Stimulated activated CD4-positive, alpha-beta T cell treated with anti-CD3 and anti-CD28 coated beads, Interleukin-4, amount 100 ng/mL, for 24 hours (primary cell): ENCODE measurements around the gene THSD7B.

Experiments used
- DNase-seq: peaks from one replicate; pipeline ENCODE4 v3.0.0-alpha.2; 2020

Gene THSD7B

GRCh38 chr2:137208431-137208891, 443.1 kb downstream of the THSD7B start:
- no peak for DNase-seq

GRCh38 chr2:137210039-137210438, 444.7 kb downstream of the THSD7B start:
- DNase-seq: no peak

DNA sequence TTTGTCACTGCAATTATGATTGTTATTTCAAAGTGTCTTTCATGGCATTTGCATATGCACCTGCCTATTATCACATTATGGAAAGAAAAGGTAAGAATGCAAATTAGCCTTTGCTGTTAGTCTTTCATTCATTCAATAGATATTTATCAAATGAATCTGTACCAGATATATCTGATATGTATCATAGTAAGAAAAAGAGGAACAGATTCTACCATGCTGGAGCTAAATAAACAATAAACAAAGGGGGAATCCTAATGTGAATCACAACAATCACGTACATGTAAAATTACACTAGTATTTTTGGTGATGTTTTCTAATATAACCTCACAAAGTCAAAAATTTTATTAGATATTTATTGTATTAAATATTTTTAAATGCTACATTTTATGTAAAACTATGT, 446.4 kb downstream of the THSD7B start:
- DNase-seq: no peak

DNA sequence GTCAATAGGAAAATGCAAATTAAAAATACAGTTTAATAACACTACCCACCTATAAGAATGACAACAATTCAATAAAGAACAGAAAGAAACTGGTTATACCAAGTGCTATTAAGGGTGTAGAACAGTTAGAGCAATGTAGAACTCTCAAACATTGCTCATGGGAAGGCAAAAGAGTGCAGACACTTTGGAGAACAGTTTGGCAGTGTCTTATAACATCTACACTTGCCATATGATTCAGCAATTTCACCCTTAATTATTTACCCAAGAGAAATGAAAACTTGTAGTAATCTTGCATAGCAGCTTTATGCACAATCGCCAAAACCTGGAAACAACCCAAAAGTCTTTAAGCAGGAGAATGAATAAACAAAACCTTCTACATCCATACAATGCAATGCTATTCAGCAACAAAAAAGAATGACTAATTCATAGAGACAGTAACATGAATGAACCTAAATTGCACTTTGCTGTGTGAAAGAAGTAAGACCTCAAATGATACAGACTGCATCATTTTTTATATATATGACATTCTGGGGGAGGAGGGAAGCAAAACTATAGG, 455.2 kb downstream of the THSD7B start:
- DNase-seq: no peak

- DNase-seq: no peak
Measured at GRCh38 chr2:137221797-137222492, 456.6 kb downstream of the THSD7B start.

GRCh38 chr2:137223722-137224121, 458.4 kb downstream of the THSD7B start:
- no peak for DNase-seq

GRCh38 chr2:137228566-137228965, 463.2 kb downstream of the THSD7B start:
- DNase-seq: no peak

GRCh38 chr2:137229834-137230233, 464.5 kb downstream of the THSD7B start:
- DNase-seq: no peak

GRCh38 chr2:137231628-137232027, 466.3 kb downstream of the THSD7B start:
- DNase-seq: no peak

- DNase-seq: no peak
Measured at GRCh38 chr2:137232076-137232475, 466.7 kb downstream of the THSD7B start.

DNA sequence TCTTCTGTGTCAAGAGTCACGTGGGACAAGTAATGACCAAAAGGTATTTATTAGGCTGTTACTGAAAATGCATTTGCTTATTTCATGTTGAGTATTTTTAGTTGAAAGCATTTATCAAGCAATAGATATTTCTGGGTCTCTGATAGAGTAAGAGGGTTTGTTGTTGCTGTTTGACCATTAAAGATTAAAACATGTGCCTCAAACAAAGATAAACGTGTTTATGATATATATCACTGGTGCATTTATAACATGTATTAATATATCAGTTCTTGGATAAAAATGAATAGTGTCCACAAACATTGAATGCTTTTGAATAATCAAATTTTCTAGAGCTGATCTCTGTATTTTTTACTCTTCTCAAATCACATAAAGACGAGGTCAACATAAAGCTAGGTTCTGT, 467.7 kb downstream of the THSD7B start:
- DNase-seq: no peak

GRCh38 chr2:137237055-137237454, 471.7 kb downstream of the THSD7B start:
- no peak for DNase-seq

DNA sequence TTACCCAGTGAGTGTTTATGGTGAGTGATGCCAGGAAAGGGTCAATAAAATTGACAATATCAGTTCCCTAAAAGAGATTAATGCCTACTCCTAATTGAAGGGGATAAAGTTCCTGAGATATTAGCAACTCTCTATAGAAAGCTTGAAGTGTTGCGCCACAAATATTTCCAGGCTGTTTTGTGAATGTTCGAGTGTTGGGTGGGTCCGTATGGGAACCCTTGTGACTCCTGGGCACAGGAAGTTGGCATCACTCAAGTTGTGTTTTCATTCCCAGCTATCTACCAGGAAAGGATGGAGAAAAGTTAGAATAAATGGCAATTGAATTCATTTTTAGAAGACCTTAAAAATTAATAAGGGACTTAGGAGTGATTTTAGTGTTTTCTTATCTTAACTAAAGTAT, 472.7 kb downstream of the THSD7B start:
- no peak for DNase-seq

- no peak for DNase-seq
Measured at GRCh38 chr2:137249463-137250130, 484.3 kb downstream of the THSD7B start.

GRCh38 chr2:137250401-137250800, 485.1 kb downstream of the THSD7B start:
- no peak for DNase-seq

DNA sequence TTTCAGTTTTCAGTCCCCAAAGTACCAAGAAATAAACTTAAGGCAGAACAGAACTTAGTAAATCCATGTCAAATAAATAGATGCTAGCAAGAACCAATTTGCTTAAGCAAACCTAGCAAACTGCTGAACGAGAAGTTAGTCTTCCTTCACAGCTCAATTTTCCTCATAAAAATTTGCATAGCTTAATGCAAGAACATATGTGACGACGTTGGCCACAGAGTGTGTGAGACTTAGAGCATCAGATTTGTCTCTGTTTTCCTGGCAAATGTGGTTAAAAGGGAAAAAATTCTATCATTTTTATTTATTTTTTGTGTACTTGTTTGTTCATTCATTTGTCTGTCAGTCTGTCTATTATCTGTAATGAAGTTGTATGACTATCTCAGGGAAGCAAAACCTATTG, 485.7 kb downstream of the THSD7B start:
- DNase-seq: no peak

DNA sequence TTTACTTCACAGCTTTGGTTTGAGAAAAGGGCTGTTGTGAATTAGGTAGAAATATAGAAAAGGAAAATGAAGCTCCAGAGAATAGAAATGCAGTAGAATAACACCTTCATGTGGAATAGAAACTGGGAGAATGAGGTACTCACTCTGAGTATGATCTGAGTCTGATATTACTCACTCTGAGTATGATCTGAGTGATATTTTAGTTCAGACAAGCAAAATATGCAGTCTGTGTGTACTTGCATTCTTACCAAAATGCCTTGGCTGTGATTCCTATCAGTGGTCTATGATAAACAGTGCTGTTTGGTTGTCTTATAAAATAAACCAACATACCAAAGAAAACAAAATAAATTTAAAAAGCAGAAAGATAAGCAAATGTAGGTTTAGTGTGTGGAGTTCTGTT, 487.6 kb downstream of the THSD7B start:
- no peak for DNase-seq

GRCh38 chr2:137254052-137254451, 488.7 kb downstream of the THSD7B start:
- no peak for DNase-seq

- DNase-seq: no peak
Measured at GRCh38 chr2:137255345-137255744, 490.0 kb downstream of the THSD7B start.

GRCh38 chr2:137255990-137256389, 490.6 kb downstream of the THSD7B start:
- DNase-seq: no peak

- no peak for DNase-seq
Measured at GRCh38 chr2:137261881-137262585, 496.7 kb downstream of the THSD7B start.

GRCh38 chr2:137262594-137262993, 497.2 kb downstream of the THSD7B start:
- DNase-seq: no peak

DNA sequence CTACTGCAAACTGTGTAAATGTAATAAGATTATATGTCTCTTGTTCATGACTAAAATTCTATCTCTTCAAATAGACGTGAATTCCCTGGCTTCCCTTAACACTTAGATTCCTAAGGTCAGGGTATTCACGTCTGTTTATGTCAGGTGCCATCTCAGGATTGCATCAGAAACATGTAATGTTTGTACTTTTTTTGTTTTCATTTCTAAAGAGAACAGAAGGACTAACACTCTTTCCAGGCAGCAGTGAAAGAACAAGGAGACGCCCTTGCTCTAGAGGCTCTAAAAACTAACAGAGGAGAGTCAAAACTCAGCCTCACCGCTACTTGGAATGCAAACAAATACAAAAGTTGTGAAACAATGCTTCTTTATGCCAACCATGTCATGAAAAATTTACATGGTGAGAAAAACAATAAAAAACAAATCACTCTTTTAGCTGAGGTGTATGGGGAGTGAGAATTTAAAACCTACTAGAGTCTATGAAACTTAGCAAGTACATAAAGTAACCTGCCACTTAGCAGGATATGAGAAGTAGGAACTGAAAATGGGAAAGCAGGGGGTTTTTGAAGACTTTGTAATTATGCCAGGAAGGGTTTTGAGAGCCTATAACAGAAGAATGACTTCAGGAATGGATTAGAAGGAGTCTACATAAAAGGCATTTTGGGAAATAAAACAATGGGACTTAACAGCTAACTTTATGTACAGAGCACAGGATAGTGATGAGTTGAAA, 522.7 kb downstream of the THSD7B start:
- DNase-seq: no peak
